ENCODE measurements around the gene LKAAEAR1.
A peak's percentile ranks its signal among the peaks of the same experiment; 100 is the strongest.

The LKAAEAR1 gene

DNA sequence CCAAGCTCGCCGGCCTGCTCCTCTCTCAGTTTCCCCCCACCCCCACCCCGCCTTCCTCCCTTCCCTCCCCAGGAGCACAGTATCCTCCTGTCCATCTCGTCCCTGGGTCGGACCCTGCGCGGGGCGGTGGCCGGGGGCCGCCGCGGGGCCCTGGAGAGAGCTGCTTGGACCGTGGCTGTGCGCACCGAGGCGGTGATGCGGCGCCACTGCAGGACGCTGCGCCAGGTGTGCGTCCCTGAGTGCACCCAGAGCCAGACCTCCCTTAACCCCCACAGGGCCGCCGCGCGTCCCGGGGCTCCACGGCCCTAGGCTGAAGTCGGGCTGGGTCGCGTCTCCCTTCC lies 46.0 kb downstream of the LKAAEAR1 start:
- peak overlapping the region; percentile 79 for H3K4me3 ChIP-seq
- no peak overlapping the region for H3K27ac ChIP-seq
- no peaks in the 10 kb centered on the region for H3K9me3 ChIP-seq (ENCODE audit: low read depth, low read length)
- H3K36me3 ChIP-seq (ENCODE audit: insufficient read depth, low read length) = no peaks in the 10 kb centered on the region
- TF ChIP-seq POLR2AphosphoS5 (IDR thresholded peaks at IDR 0.05; ENCODE audit: borderline replicate concordance, low read depth, low read length) = no peak
- TF ChIP-seq EZH2 (IDR thresholded peaks at IDR 0.05) = no peak
- TF ChIP-seq FOXP2 (optimal IDR thresholded peaks at IDR 0.05; ENCODE audit: control extremely low read depth, extremely low read length, insufficient read depth) = no peak
- no peak overlapping the region for H3K9ac ChIP-seq (ENCODE audit: insufficient read length)
- DNase-seq (ENCODE audit: low read depth, low spot score) = no peak

DNA sequence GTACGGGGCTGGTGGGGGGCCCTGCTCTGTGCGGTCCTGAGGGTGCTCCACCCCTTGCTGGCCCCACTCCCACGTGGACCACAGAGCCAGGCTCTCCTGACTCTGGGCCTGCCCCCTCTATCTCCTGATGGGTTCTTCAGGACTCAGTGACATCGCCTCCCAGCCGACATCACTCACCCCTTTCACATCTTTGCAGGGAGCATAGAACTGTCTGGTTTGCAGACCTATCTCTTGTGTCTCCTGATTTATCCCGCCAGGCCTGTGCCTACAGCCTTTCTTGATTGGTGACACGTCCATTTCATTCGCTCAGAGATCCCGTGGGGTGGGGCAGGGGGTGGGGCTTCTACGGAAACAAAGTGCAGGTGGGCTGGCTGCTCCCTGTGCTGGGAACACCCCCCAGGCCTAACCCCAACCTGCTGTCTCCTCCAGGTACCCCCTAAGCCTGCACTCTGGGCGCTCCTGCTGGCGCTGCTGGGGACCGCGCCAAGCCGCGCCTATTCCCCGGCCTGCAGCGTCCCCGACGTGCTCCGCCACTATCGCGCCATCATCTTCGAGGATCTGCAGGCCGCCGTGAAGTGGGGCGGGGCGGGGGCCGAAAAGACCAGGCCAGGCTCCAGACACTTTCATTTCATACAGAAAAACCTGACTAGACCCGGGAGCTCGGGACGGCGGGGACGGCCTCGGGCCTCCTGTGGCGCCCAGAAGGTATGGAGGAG lies 46.5 kb downstream of the LKAAEAR1 start:
- no peak for TF ChIP-seq POLR2AphosphoS5 (IDR thresholded peaks at IDR 0.05; ENCODE audit: borderline replicate concordance, low read depth, low read length)
- TF ChIP-seq FOXP2 (optimal IDR thresholded peaks at IDR 0.05; ENCODE audit: control extremely low read depth, extremely low read length, insufficient read depth) = no peak
- TF ChIP-seq EZH2 (IDR thresholded peaks at IDR 0.05) = no peak
- no peaks in the 10 kb centered on the region; the same call in 1 of the 2 replicates for H3K36me3 ChIP-seq (ENCODE audit: insufficient read depth, low read length)
- peak overlapping the region; percentile 79; the same call in 1 of the 2 replicates for H3K4me3 ChIP-seq
- DNase-seq (ENCODE audit: low read depth, low spot score) = no peak
- H3K27ac ChIP-seq = no peak overlapping the region
- no peak overlapping the region for H3K9ac ChIP-seq (ENCODE audit: insufficient read length)
- no peaks in the 10 kb centered on the region for H3K9me3 ChIP-seq (ENCODE audit: low read depth, low read length)

DNA sequence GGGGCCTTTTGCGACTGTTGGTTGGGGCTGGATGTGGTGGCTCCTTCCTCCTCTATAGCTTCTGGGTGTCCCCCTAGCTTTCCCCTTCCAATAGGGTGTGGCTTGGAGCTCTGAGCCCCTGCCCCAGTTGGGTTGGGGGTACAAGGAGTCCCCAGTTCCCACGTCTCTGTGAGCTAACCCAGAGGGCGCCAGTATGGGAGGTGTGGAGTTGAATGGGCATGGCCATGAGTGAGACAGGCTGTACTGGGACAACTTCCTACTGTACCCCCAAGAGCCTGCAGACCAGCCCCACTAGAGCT lies 47.0 kb downstream of the LKAAEAR1 start:
- no peaks in the 10 kb centered on the region; the same call in 1 of the 2 replicates for H3K36me3 ChIP-seq (ENCODE audit: insufficient read depth, low read length)
- no peak overlapping the region for H3K4me3 ChIP-seq
- H3K27ac ChIP-seq = no peak overlapping the region
- H3K9ac ChIP-seq (ENCODE audit: insufficient read length) = no peak overlapping the region
- H3K9me3 ChIP-seq (ENCODE audit: low read depth, low read length) = no peaks in the 10 kb centered on the region
- TF ChIP-seq EZH2 (IDR thresholded peaks at IDR 0.05) (no peak), FOXP2 (optimal IDR thresholded peaks at IDR 0.05; ENCODE audit: control extremely low read depth, extremely low read length, insufficient read depth) (no peak), POLR2AphosphoS5 (IDR thresholded peaks at IDR 0.05; ENCODE audit: borderline replicate concordance, low read depth, low read length) (no peak; the same call in 1 of the 2 replicates)
- DNase-seq (ENCODE audit: low read depth, low spot score) = no peak

DNA sequence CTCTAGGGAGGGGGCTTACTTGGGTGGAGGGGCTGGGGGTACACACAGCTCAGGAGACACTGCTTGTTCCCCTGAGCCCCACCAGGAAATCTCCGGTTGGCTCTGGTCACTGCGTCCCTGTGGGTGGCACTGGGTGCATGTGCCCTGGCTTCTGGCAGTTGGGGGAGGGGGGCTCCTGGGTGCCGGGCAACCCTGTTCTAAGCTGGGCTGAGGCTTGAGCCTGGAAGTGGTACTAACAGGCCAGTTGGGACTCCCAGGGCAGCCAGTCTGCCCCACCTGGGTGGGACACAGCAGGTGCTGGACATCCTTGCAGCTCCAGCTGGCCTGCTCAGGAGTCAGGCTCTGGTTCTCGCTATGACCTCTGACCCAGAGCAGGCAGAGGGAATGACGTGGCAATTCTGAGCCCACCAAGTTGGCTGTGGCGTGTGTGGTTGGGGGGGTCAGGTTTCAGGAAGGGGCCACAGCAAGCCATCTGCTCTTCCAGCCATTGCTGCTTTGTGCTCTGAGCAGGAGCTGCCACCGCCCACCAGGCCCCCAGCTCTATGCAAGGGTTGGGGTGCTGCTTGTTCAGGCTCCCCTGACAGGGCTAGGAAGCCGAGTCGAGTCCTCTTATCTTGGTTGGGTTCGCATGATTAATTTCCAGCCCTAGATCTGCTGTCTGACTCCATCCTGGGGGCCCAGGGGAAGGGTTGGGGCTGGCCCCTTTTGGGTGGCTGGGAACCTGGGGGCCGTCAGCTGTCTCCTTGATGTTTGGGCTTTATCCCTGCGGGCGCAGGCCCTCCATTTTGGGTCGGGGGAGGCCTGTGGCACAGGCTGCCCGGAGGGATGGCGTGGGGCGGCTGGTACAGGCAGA lies 47.6 kb downstream of the LKAAEAR1 start:
- DNase-seq (ENCODE audit: low read depth, low spot score) = no peak
- Histone ChIP-seq H3K9me3 (ENCODE audit: low read depth, low read length) (no peaks in the 10 kb centered on the region), H3K9ac (ENCODE audit: insufficient read length) (no peak overlapping the region), H3K4me3 (no peak overlapping the region), H3K36me3 (ENCODE audit: insufficient read depth, low read length) (peaks cover 4% of the 10 kb centered on the region; the same call in 1 of the 2 replicates), H3K27ac (no peak overlapping the region)
- TF ChIP-seq FOXP2 (optimal IDR thresholded peaks at IDR 0.05; ENCODE audit: control extremely low read depth, extremely low read length, insufficient read depth) (no peak), EZH2 (IDR thresholded peaks at IDR 0.05) (no peak), POLR2AphosphoS5 (IDR thresholded peaks at IDR 0.05; ENCODE audit: borderline replicate concordance, low read depth, low read length) (no peak)

DNA sequence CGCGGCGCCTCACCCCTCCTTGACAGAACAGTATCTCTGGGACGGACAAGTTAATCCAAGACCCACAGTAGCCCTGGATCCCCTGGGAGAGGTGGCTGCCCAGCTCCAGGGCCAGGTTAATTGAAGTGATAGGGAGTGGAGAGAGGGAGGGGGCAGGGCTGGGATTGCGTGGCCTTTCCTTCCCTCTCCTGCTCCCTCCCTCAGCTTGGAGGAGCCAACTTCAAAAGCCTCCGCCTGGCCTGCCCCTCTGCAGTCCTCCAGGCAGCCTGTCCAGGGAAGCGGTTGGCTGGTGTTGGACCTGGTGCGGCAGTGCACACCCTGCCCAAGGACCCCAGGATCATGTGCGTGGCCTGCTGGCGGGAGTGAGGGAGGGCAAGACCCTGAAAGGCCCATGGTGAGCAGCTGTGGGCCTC lies 48.3 kb downstream of the LKAAEAR1 start, which contains the start of gene C20orf204:
C20orf204 (plus strand) TSS at position 250 of the 413 bp plus-strand sequence; CDS start at position 392, 142 bp downstream.
- Histone ChIP-seq H3K4me3 (no peak within 1 kb of the TSS), H3K27ac (0 out of 2 replicates have a peak within 1 kb of the TSS, but pooled peaks have one; percentile 42), H3K36me3 (ENCODE audit: insufficient read depth, low read length) (peaks cover 5% of the 10 kb centered on the region; the same call in 1 of the 2 replicates), H3K9me3 (ENCODE audit: low read depth, low read length) (no peaks in the 10 kb centered on the region), H3K9ac (ENCODE audit: insufficient read length) (no peak within 1 kb of the TSS)
- DNase-seq (ENCODE audit: low read depth, low spot score) = no peak
- TF ChIP-seq FOXP2 (optimal IDR thresholded peaks at IDR 0.05; ENCODE audit: control extremely low read depth, extremely low read length, insufficient read depth) (no peak), EZH2 (IDR thresholded peaks at IDR 0.05) (no peak), POLR2AphosphoS5 (IDR thresholded peaks at IDR 0.05; ENCODE audit: borderline replicate concordance, low read depth, low read length) (no peak)

DNA sequence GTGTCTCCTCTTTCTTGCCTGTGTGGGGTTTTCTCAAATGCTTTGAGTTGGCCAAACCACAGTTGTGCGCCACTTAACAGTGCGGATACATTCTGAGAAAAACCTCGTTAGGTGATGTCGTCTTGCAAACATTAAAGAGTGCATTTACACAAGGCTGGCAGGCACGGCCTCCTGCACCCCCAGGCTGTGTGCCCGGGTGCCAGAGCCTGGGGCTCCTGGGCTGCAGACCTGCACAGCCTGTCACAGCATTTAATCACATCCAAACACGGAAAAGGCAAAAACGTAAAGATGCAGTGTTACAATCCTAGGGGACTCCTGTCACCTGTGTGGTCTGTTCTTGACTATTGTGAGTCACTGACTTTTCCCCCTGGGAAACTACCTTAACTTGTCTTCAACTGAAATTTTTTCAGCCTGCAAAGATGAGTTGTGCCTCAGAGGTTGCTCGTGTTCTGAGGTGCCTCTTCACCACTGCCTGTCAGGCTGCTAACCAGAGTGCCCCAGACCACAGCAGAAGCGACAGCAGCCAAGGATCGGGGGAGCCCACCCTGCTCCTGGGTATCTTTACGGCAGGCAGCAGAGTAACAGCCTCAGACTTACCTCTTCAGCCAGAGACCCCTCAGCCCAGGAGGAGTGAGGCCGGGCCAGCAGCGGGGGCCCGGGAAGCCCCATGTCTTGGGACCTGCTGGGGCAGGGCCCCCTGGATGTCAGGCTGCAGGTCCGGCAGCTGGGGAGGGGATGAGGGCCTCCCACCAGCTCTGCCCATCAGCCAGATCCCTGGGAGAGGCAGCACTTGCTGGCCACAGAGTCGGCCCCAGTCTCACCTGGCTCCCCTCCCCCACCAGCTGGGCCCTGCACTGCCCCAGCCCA lies 48.9 kb downstream of the LKAAEAR1 start:
- TF ChIP-seq POLR2AphosphoS5 (IDR thresholded peaks at IDR 0.05; ENCODE audit: borderline replicate concordance, low read depth, low read length) = no peak
- no peak for TF ChIP-seq FOXP2 (optimal IDR thresholded peaks at IDR 0.05; ENCODE audit: control extremely low read depth, extremely low read length, insufficient read depth)
- TF ChIP-seq EZH2 (IDR thresholded peaks at IDR 0.05) = no peak
- H3K9ac ChIP-seq (ENCODE audit: insufficient read length) = no peak overlapping the region
- peaks cover 7% of the 10 kb centered on the region; the same call in 1 of the 2 replicates for H3K36me3 ChIP-seq (ENCODE audit: insufficient read depth, low read length)
- DNase-seq (ENCODE audit: low read depth, low spot score) = no peak
- H3K27ac ChIP-seq = 0 out of 2 replicates have a peak overlapping the region, but pooled peaks have one; percentile 42
- H3K9me3 ChIP-seq (ENCODE audit: low read depth, low read length) = no peaks in the 10 kb centered on the region
- H3K4me3 ChIP-seq = no peak overlapping the region

DNA sequence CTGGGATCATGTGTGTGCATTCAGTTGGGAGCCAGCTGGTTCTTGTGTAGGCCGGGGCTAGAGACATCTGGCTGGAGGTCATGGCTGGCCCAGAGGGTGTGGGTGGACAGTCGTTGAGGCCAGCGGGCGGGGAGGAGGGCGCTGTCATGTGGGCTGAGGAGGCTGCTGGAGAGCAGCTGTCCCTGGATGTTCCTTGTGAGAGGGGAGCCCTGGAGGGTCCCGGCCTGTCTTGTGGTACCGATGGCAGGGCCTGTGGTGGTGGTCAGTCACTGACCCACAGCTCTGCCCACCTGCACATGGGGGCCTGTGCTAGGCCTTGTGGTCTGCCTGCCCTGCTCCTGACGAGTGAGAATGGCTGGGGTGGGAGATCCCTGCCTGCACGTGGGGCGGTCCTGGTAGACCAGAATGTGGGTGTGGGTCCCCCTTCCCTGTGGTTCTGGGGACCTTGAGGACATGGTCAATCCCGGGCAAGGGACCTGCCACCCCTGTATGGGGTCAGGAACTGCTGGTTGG lies 50.2 kb downstream of the LKAAEAR1 start:
- Histone ChIP-seq H3K9ac (ENCODE audit: insufficient read length) (no peak overlapping the region), H3K4me3 (no peak overlapping the region), H3K9me3 (ENCODE audit: low read depth, low read length) (no peaks in the 10 kb centered on the region), H3K27ac (no peak overlapping the region), H3K36me3 (ENCODE audit: insufficient read depth, low read length) (peaks cover 19% of the 10 kb centered on the region; the same call in 1 of the 2 replicates)
- no peak for DNase-seq (ENCODE audit: low read depth, low spot score)
- TF ChIP-seq POLR2AphosphoS5 (IDR thresholded peaks at IDR 0.05; ENCODE audit: borderline replicate concordance, low read depth, low read length) (no peak), FOXP2 (optimal IDR thresholded peaks at IDR 0.05; ENCODE audit: control extremely low read depth, extremely low read length, insufficient read depth) (no peak), EZH2 (IDR thresholded peaks at IDR 0.05) (no peak)
